GM18498 (cell line): Measurements from ENCODE around the gene ALOX5AP.
A peak's percentile ranks its signal among the peaks of the same experiment; 100 is the strongest.

Experiments
- ATAC-seq: cut with Tn5 transposase; IDR thresholded peaks from one replicate; pipeline ENCODE4 v1.9.1; 2021; ENCODE audit warnings: mild to moderate bottlenecking, moderate library complexity; ENCODE audit not compliant: unreplicated experiment

Gene ALOX5AP

DNA sequence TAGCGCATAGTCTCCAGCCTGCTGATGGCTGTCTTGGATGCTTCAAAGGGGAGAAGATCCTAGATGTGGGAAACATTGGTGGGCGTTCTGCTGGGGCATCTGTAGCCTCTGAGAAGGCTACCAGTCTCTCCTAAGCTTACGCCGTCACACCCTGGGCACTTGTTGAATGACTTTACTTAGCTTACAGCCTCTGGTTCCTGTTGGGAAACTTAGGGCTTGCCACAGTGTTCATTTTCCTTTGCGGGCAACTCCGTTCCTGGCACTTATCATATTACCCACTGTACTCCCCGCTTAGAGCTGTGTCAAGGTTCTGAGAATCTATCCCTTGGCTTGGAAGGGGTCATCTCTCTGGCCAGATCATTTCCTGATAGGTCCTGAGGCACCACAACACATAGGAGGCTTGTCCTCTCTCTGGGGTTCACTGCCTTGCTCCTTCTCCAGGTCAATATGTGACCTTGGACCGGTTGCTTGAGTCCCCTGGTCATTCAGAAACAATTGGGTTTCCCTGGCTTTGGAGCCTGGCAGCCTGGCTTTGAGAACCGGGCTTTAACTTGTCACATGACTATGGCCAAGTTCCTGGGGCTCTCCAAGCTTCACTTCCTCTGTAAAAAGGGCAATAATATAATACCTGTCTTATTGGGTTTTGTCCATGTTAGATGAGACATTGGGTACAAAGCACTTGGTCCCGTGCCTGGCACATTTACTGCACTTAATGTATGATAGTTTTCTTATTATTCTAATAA is 20.5 kb upstream of the ALOX5AP start:
- no peak for ATAC-seq

- no peak for ATAC-seq
Observed at GRCh38 chr13:30715372-30715756, 20.0 kb upstream of the ALOX5AP start.

- no peak for ATAC-seq
Observed at GRCh38 chr13:30715837-30716236, 19.5 kb upstream of the ALOX5AP start.

DNA sequence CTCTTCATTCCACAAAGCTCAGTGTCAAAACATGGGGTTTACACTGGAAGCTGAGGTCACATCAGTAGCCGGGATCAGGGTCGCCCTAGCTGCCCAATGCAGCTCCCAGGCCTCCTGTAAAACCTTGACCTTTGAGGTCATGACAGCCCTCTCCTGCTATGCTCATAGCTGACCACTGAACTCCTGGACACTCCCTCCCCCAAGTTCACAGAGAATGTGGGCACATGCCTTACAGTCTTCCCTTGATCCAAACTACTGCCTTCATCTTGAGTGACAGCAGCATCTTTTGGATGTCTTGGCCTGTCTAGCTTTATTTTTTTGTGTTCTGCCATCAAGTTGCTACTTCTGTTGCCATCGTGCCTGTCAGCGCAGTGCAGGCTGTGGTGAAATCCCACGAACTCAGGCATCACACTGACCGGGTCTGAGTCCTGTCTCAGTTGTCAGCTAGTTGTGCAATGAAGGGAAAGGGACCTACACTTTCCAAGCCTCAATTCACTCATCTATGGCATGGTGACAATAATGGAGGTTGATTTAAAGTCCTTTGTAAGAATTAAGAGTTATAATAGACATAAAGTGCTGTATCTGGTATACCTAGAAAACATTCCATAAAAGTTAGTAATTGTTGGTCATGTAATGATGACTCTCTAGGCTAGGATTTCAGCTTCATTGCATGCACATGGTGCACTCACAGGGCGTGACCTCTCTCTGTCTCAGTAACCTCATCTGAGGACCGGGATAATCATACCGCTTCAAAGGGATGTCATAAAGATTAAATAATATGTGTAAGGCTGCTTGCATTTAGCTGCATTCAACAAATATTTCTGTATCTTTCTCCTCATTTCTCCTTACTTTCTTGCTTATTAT is 16.4 kb upstream of the ALOX5AP start:
- ATAC-seq = no peak

- no peak for ATAC-seq
Observed at GRCh38 chr13:30719525-30719914, 15.8 kb upstream of the ALOX5AP start.

GRCh38 chr13:30720172-30720869 is 15.0 kb upstream of the ALOX5AP start:
- ATAC-seq = peak; percentile 78

DNA sequence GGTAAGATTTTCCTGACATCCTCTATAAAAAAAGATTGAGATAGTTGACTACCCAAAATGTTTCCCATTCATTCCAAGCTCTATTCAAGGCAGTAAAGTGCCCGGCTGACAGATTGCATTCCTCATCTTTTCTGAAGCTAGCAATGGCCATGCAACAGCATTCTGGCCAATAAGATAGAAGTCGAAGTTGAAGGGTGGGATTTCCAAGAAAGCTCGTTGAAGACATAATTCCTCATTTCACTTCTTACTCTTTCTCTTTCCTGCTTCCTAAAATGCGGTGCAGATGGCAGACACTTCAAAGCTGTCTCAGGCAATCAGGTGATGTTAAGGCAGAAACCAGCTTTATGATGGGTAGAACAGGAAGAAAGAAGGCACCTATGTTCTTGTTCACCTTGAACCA is 13.4 kb upstream of the ALOX5AP start:
- ATAC-seq = no peak

DNA sequence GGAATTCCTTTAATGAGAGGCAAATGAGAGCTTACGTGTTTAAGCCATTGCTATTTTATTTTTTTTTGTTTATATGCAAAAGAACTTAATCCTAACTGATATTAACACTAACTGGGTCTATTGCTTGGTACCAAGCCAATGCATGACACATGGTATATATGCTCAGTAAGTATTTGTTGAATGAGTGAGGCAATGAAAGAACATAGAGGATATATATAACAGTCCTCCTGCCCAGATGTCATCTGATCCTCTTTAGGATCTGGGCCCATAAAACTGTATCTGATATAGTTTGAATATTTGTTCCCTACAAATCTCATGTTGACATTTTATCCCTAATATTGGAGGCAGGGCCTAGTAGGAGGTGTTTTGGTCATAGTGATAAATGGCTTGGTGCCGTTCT is 13.0 kb upstream of the ALOX5AP start:
- ATAC-seq = no peak

GRCh38 chr13:30724778-30725177 is 10.6 kb upstream of the ALOX5AP start:
- no peak for ATAC-seq

DNA sequence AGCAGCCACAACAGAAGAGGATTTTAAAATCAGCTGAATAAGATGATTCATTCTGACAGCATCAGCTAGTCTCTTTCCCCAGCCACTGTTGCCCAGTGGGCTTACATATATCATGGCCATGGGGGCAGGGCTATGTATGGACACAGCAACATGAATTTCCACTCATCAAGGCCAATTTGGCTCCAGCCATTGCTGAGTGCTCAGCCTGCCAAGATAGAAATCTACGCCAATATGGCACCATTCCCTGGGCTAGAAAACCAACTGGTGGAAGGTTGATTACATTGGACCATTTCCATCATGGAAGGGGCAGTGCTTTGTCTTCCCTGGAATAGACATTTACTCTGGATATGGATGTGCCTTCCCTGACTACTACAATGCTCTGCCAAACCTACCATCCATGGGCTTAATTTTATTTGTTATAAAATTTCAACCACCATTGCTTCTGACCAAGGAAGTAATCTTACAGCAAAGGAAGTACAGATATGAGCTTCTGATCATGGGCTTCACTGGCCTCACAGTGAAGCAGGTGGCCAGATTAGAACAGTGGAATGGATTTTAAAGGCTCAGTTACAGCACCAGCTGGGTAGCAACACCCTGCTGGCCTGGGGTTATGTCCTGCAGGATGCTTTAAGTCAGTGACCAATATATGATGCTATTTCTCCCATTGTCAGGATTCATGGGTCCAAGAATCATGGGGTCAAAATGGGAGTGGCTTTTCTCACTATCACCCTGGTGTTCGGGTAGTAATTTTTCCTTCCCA is 9.8 kb upstream of the ALOX5AP start:
- ATAC-seq = no peak

DNA sequence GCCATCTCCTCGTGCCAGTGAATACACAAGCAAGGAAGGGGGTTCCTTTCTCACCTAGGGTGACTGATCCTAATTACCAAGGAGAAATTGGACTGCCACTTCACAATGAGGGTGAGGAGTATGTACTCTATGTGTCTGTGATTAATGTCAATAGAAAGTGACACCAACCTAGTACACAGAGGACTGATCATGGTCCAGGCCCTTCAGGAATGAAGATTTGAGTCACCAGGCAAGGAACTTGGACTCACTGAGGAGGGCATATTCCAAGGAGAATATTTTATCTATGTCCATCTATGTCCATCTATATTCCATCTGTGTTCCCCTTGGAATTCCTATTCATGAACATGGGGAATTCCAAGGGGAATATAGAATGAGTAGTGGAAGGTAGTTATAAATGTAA is 9.2 kb upstream of the ALOX5AP start:
- ATAC-seq = no peak

DNA sequence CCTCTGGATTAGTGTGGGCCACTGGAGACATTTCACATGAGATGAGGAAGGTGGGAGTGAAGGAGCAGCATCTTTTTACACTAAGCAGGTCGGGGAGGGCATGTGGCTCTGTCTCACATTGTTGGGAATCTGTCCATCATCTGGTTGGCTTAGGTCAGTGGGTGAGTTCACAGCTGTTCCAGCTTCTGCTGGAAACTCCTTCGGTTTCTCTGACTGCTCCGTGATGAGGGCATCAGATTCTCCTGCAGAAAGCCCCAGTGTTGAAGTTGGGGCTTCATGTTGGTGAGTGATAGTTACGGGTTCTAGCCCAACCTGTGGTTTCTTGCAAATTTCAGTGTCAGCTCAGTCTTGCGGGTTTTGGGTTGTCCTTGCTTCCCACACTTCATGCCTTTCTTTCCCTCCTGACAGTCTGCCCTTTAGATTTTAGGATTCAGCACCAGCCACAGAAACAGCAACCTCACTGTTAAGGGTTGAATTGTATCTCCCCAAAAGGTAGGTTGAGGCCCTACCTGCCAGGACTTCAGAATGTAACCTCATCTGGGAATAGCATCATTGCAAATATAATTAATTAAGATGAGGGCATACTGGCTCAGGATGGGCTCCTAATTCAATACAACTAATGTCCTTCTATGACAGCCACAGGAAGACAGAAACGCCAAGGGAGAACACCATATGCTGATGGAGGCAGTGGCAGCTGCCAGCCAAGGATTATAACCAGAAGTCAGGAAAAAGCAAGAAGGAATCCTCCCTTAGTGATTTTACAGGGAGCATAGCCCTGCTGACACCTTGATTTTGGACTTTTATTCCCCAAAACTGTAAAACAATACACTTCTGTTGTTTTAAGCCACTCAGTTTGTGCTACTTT is 7.6 kb upstream of the ALOX5AP start:
- ATAC-seq = no peak

DNA sequence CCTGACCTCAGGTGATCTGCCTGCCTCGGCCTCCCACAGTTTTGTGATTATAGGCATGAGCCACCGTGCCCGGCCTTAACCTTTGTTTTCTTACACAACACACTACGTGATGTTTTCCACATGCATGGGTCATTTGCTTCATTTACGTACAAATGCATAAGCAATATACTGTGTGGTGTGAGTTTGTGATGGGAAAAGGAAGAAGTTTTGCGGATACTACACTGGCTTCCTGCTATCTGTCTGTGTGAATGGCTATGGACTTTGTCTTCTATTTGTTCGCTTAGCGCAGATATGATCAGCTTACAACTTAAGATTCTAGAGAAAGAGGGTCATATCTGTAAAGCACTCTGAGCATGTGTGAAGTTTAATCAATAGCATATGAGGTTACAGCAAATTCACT is 5.5 kb upstream of the ALOX5AP start:
- ATAC-seq = no peak

DNA sequence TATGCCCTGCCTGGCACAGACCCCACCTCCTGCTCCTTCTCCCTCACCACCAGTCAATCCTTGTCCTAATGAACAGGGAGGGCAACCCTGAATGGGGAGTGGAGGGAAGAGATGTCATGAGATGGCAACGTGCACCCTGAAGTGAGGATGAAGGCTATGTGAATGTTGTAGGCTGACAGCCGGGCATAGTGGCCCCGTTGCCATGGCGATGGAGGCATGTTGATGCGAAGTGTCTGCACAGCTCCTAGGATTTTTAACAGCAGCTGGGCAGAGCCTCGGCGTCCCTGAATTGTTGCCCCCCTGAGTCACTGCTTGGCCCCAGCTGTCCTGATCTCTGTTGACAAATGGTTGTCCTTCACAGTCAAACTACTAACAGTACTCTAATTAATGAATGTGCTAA is 4.8 kb upstream of the ALOX5AP start:
- ATAC-seq = no peak

- no peak for ATAC-seq
Observed at GRCh38 chr13:30731361-30732045, 3.8 kb upstream of the ALOX5AP start.

DNA sequence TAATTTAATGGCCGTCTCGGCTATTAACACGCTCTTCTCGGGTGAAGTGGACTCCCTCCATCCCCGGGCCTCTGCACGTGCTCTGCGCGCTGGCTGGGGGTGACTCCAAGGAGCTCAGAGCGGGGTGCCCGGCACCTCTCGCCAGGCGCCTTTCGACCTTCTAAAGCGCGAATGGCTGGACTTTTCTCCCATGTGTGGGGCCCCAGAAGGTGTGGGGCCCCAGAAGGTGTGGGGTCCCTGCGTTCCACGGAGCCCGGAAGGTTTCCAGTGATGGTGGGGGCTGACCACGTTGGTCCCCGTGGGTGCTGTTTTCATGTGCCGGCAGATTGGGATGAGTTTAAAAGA is 3.3 kb upstream of the ALOX5AP start:
- no peak for ATAC-seq

GRCh38 chr13:30734439-30734838 is 904 bp upstream of the ALOX5AP start:
- no peak for ATAC-seq

GRCh38 chr13:30735872-30736175 is 481 bp downstream of the ALOX5AP start:
- ATAC-seq = no peak

- ATAC-seq = no peak
Observed at GRCh38 chr13:30736461-30737320, 1.3 kb downstream of the ALOX5AP start.
